ENCODE measurements around the gene SUGP2.

DNA sequence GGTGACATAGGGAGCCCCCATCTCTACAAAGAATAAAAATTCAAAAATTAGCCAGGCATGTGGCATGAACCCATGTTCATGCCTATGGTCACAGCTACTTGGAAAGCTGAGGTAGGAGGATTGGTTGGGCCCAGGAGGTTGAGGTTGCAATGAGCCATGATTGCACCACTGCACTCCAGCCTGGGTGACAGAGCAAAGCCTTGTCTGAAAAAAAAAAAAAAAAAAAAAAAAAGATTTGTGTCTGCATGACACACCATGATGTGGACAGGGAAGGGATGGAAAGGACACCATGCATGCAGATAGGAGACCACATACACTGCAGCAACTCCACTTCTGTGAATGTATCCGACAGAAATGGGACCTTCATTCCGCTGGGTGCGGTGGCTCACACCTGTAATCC, 58.3 kb downstream of the SUGP2 start:
- TF ChIP-seq, protein P1, sequence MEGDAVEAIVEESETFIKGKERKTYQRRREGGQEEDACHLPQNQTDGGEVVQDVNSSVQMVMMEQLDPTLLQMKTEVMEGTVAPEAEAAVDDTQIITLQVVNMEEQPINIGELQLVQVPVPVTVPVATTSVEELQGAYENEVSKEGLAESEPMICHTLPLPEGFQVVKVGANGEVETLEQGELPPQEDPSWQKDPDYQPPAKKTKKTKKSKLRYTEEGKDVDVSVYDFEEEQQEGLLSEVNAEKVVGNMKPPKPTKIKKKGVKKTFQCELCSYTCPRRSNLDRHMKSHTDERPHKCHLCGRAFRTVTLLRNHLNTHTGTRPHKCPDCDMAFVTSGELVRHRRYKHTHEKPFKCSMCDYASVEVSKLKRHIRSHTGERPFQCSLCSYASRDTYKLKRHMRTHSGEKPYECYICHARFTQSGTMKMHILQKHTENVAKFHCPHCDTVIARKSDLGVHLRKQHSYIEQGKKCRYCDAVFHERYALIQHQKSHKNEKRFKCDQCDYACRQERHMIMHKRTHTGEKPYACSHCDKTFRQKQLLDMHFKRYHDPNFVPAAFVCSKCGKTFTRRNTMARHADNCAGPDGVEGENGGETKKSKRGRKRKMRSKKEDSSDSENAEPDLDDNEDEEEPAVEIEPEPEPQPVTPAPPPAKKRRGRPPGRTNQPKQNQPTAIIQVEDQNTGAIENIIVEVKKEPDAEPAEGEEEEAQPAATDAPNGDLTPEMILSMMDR (conservative IDR thresholded peaks at IDR 0.05; ENCODE audit: low read depth, low read length): no peak
- TF ChIP-seq EZH2phosphoT487 (IDR thresholded peaks at IDR 0.05; ENCODE audit: borderline replicate concordance, low read length) (no peak), EZH2 (IDR thresholded peaks at IDR 0.05; ENCODE audit: low read length, unreplicated experiment) (no peak)

Data from PC-3 (cell line).